Measurements from ENCODE around the gene E4F1.

DNA sequence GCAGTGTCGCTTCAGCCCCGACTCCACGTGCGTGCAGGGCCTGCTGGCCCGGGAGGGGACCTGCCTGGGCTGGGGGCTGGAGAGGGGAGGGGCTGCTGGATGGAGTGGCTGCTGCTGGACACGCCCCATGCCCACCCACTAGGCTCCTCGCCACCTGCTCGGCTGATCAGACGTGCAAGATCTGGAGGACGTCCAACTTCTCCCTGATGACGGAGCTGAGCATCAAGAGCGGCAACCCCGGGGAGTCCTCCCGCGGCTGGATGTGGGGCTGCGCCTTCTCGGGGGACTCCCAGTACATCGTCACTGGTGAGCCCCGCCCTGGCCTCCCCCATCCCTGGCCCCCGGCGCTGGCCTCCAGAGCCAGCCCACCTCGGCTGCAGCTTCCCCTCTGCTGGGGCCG is 15.1 kb upstream of the E4F1 start:
- TF ChIP-seq, protein P1, sequence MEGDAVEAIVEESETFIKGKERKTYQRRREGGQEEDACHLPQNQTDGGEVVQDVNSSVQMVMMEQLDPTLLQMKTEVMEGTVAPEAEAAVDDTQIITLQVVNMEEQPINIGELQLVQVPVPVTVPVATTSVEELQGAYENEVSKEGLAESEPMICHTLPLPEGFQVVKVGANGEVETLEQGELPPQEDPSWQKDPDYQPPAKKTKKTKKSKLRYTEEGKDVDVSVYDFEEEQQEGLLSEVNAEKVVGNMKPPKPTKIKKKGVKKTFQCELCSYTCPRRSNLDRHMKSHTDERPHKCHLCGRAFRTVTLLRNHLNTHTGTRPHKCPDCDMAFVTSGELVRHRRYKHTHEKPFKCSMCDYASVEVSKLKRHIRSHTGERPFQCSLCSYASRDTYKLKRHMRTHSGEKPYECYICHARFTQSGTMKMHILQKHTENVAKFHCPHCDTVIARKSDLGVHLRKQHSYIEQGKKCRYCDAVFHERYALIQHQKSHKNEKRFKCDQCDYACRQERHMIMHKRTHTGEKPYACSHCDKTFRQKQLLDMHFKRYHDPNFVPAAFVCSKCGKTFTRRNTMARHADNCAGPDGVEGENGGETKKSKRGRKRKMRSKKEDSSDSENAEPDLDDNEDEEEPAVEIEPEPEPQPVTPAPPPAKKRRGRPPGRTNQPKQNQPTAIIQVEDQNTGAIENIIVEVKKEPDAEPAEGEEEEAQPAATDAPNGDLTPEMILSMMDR (IDR thresholded peaks at IDR 0.05; ENCODE audit: low read depth, low read length) = no peak
- no peak for TF ChIP-seq POLR2A (IDR thresholded peaks at IDR 0.05; ENCODE audit: extremely low read depth, insufficient read length)
- TF ChIP-seq, protein P2, sequence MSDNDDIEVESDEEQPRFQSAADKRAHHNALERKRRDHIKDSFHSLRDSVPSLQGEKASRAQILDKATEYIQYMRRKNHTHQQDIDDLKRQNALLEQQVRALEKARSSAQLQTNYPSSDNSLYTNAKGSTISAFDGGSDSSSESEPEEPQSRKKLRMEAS (IDR thresholded peaks at IDR 0.05; ENCODE audit: low read depth, low read length) = no peak
- TF ChIP-seq MYC (IDR thresholded peaks at IDR 0.05; ENCODE audit: low read depth, low read length) = no peak

All from NB4 (cell line).